ENCODE results near the gene MORN1. TPM values are rescaled to one million over a fixed set of nuclear protein-coding genes. Genes with fewer than 3 reads are reported as not detected.

The MORN1 gene
- total and polyA plus RNA-seq, 2 of the 4 experiments (the other 2 are of a cell fraction) = 3.0 to 4.2 TPM

DNA sequence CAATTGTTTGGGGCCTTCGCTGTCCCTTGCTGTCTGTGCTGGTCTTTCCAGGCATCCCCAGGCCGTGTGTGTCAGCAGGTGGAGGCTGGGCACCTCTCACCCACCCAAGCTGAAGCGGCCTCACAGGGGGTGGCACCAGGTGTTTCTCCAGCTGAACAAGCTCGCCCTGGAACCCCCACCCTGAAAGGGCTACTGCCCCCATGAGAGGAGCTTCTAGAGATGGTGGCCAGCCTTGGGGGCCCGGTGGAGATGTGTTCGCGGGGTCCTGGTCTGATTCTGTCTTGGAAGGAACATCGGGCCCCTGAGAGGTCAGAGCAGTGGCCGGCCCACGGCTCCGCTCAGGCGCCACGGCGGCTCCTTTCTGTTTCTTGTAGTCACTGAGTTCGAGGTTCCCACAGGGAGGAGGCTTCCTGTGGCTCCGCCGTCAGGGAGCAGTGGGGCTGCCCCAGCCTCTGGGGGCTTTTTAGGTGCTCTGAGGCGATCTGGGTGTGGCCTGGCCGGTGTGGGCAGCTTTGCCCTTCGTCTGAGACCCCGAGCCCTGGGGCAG is 116.4 kb downstream of the MORN1 start:
- no peak overlapping the region for H2AFZ ChIP-seq (replicated peaks; ENCODE audit: low read length, poor library complexity)
- peaks cover 87% of the 10 kb centered on the region for H4K20me1 ChIP-seq (ENCODE audit: insufficient read depth, low read length)
- H3K9ac ChIP-seq (ENCODE audit: low read depth, low read length) = no peak overlapping the region
- H4K8ac ChIP-seq (ENCODE audit: low read depth in 2 of 2, low read length in 2 of 2) = no peak overlapping the region
- ChIA-PET POLR2A (ENCODE audit: unreplicated experiment) (no interaction called here), CTCF (no interaction called here)
- no peaks in the 10 kb centered on the region for H3K9me3 ChIP-seq (ENCODE audit: control insufficient read depth, insufficient read depth, low read length)
- H3K27ac ChIP-seq (ENCODE audit: insufficient read depth, low read length) = 0 out of 2 replicates have a peak overlapping the region, but pooled peaks have one; percentile 4
- H3K4me3 ChIP-seq (ENCODE audit: insufficient read depth, low read depth, low read length) = no peak overlapping the region
- no peak overlapping the region for H4K91ac ChIP-seq (ENCODE audit: insufficient read depth, low read depth, low read length)
- WGBS, 2 experiments (ENCODE audit: extremely low coverage in 2 of 2, insufficient read length in 1 of 2) = 76% methylated on average over 12 of the region's 21 CpGs; no CpG with 5 or more reads in 1 of the 2 experiments
- H2BK120ac ChIP-seq (ENCODE audit: low read depth, low read length) = no peak overlapping the region
- no peak overlapping the region for H3K23ac ChIP-seq (ENCODE audit: low read depth, low read length)
- BruUV-seq (replicated peaks) = no TSS peak
- no peak overlapping the region for H3K4me2 ChIP-seq (ENCODE audit: low read depth, low read length)
- H3K27me3 ChIP-seq (ENCODE audit: control insufficient read depth, insufficient read depth, low read length) = no peaks in the 10 kb centered on the region
- no peak for TF ChIP-seq POLR2A (IDR thresholded peaks at IDR 0.05; ENCODE audit: low read depth, low read length)
- TF ChIP-seq, protein P1, sequence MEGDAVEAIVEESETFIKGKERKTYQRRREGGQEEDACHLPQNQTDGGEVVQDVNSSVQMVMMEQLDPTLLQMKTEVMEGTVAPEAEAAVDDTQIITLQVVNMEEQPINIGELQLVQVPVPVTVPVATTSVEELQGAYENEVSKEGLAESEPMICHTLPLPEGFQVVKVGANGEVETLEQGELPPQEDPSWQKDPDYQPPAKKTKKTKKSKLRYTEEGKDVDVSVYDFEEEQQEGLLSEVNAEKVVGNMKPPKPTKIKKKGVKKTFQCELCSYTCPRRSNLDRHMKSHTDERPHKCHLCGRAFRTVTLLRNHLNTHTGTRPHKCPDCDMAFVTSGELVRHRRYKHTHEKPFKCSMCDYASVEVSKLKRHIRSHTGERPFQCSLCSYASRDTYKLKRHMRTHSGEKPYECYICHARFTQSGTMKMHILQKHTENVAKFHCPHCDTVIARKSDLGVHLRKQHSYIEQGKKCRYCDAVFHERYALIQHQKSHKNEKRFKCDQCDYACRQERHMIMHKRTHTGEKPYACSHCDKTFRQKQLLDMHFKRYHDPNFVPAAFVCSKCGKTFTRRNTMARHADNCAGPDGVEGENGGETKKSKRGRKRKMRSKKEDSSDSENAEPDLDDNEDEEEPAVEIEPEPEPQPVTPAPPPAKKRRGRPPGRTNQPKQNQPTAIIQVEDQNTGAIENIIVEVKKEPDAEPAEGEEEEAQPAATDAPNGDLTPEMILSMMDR (conservative IDR thresholded peaks at IDR 0.05; ENCODE audit: low read depth, low read length) = no peak
- H3K9me1 ChIP-seq (ENCODE audit: insufficient read depth, low read length) = peaks cover 49% of the 10 kb centered on the region
- no peak overlapping the region for H3K56ac ChIP-seq (ENCODE audit: extremely low read depth, insufficient read depth, low read length)
- no peak overlapping the region for H2BK5ac ChIP-seq (ENCODE audit: low read depth, low read length, poor library complexity, severe bottlenecking)
- H3K4ac ChIP-seq (ENCODE audit: low read depth, low read length) = no peak overlapping the region
- H4K5ac ChIP-seq (ENCODE audit: low read depth, low read length) = no peak overlapping the region
- H2BK20ac ChIP-seq (ENCODE audit: low read depth, low read length) = no peak overlapping the region
- peak overlapping the region; percentile 56 for H2AK9ac ChIP-seq (replicated peaks; ENCODE audit: low read depth, low read length, poor library complexity)
- intact Hi-C loops (cut with micrococcal nuclease) (loop anchor here (5.0 kb wide), 1 partner anchor 43 kb away; no protein-coding TSS in a partner anchor), dilution Hi-C loops (cut with HindIII; ENCODE audit: low sequenced_read_pairs, unreplicated experiment) (no loop called here), in situ Hi-C loops (cut with MboI; ENCODE audit: low sequenced_read_pairs) (no loop called here)
- no peak overlapping the region for H3K14ac ChIP-seq (replicated peaks; ENCODE audit: low read depth, low read length)
- DNase-seq = no peak
- H3K79me1 ChIP-seq (ENCODE audit: low read depth in 1 of 2, low read length in 2 of 2) = peaks cover 13 to 88% of the 10 kb centered on the region in 2 experiments
- H3K36me3 ChIP-seq (ENCODE audit: control insufficient read depth, insufficient read depth, low read length) = peaks cover 6% of the 10 kb centered on the region
- no peak overlapping the region for H3K18ac ChIP-seq (ENCODE audit: low read depth, low read length)
- peaks cover 76% of the 10 kb centered on the region for H3K4me1 ChIP-seq (ENCODE audit: control insufficient read depth, insufficient read depth, low read length)
- no peak overlapping the region for H2BK15ac ChIP-seq (ENCODE audit: low read depth, low read length)
- ATAC-seq (ENCODE audit: low read depth) = no peak
- peak overlapping the region; percentile 45; the same call in 1 of the 2 replicates for H2AK5ac ChIP-seq (ENCODE audit: low read depth, low read length)

Measured in IMR-90 (cell line).